ENCODE results near the gene IRAG1.

The IRAG1 gene

GRCh38 chr11:10664496-10664895 is 29.1 kb downstream of the IRAG1 start:
- no peak for DNase-seq

GRCh38 chr11:10663990-10664389 is 29.6 kb downstream of the IRAG1 start:
- no peak for DNase-seq

GRCh38 chr11:10663365-10663764 is 30.2 kb downstream of the IRAG1 start:
- no peak for DNase-seq

GRCh38 chr11:10660323-10660722 is 33.2 kb downstream of the IRAG1 start:
- DNase-seq = no peak

GRCh38 chr11:10659339-10660216 is 34.0 kb downstream of the IRAG1 start:
- DNase-seq = no peak

- DNase-seq = no peak
These were observed 34.8 kb downstream of the IRAG1 start for GRCh38 chr11:10658621-10659338.

- no peak for DNase-seq
These were observed 36.0 kb downstream of the IRAG1 start for GRCh38 chr11:10657308-10658271.

GRCh38 chr11:10655943-10656576 is 37.5 kb downstream of the IRAG1 start:
- no peak for DNase-seq

GRCh38 chr11:10655227-10655626 is 38.3 kb downstream of the IRAG1 start:
- DNase-seq = no peak

- DNase-seq = no peak
These were observed 38.8 kb downstream of the IRAG1 start for GRCh38 chr11:10654811-10655150.

GRCh38 chr11:10653946-10654810 is 39.4 kb downstream of the IRAG1 start:
- DNase-seq = no peak

- DNase-seq = no peak
These were observed 40.3 kb downstream of the IRAG1 start for GRCh38 chr11:10653261-10653660.

- DNase-seq = no peak
These were observed 41.7 kb downstream of the IRAG1 start for GRCh38 chr11:10651656-10652361.

GRCh38 chr11:10650630-10651029 is 42.9 kb downstream of the IRAG1 start:
- DNase-seq = no peak

- no peak for DNase-seq
These were observed 43.4 kb downstream of the IRAG1 start for GRCh38 chr11:10650166-10650565.

GRCh38 chr11:10648871-10649270 is 44.7 kb downstream of the IRAG1 start:
- no peak for DNase-seq

GRCh38 chr11:10646681-10647355 is 46.7 kb downstream of the IRAG1 start:
- DNase-seq = no peak

- DNase-seq = no peak
These were observed 47.5 kb downstream of the IRAG1 start for GRCh38 chr11:10646005-10646404.

- DNase-seq = no peak
These were observed 48.3 kb downstream of the IRAG1 start for GRCh38 chr11:10645212-10645795.

Measured in activated T-cell treated with anti-CD3 and anti-CD28 coated beads, Interleukin-2, amount 50 U/mL, for 1 hour (primary cell).